M059J (cell line): ENCODE data around the gene TBCEL. TPM values are rescaled to one million over a fixed set of nuclear protein-coding genes. Genes with fewer than 3 reads are reported as not detected.
A peak's percentile ranks its signal among the peaks of the same experiment; 100 is the strongest.
"Not testable (repeated sequence)": the region's sequence is repeated elsewhere in the genome, so short reads cannot be mapped to it uniquely, and the experiment has no call there.

Source experiments
- DNase-seq: peaks from one replicate; pipeline ENCODE4 v3.0.0-alpha.2; 2012; ENCODE audit warnings: low read depth
- total RNA-seq: library from RNA; depleted of rRNA; stranded (reverse); fragments of >200 nt; shearing (Covaris generic); gene quantifications from 2 replicates; pipeline ENCODE4 v1.2.3, GENCODE V29; 2014

TBCEL gene
- total RNA-seq, 1 experiment from 2014 or later: 16.3 TPM

DNA sequence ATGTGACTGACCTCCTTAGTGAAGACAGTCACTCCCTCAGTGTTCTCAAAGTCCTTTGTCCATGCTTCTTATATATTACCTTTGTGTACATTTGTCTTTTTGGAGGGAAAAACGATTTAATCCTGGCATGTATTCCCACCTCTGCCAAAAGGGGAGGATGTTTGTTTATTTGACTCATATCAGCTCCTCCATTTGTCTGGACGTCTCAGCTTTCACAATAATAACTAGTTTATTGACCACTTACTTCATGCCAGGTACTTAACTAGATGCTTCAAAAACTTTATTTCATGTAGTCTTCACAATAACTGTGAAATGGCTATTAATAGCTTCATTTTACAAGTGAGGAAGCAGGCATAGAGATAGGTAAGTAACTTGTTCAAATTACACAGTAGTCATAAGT is 5.3 kb downstream of the TBCEL start:
- DNase-seq: no peak

GRCh38 chr11:121029813-121030445 is 6.0 kb downstream of the TBCEL start:
- no peak for DNase-seq

DNA sequence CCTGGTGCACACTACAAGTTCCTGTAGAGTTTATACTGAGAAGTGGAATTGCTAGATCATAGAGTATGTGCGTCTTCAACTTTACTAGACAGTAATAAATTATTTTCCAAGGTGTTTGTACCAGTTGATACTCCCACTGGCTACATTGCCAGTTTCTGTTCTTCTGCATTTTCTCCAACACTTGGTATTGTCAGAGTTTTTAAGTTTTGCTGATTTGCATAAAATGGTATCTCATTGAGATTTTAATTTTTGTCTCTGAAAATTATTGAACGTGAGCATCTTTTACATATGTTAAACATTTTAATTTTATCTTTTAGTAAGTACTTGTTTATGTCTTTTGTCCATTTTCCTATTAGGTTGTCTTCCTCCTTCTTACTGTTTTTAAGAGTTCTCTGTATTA is 7.3 kb downstream of the TBCEL start:
- DNase-seq: no peak

DNA sequence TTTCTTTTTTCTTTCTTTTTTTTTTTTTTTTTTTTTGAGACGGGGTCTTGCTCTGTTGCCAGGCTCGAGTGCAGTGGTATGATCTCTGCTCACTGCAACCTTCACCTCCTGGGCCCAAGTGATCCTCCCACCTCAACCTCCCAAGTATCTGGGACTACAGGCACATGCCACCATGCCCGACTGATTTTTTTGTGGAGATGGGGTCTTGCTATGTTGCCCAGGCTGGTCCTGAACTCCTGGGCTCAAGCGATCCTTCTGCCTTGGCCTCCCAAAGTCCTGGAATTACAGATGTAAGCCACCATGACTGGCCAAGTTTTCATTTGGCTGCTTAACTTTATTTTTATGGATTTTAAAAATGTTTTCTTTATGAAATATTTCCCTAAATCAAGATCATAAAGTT is 7.7 kb downstream of the TBCEL start:
- DNase-seq: not testable (repeated sequence)

DNA sequence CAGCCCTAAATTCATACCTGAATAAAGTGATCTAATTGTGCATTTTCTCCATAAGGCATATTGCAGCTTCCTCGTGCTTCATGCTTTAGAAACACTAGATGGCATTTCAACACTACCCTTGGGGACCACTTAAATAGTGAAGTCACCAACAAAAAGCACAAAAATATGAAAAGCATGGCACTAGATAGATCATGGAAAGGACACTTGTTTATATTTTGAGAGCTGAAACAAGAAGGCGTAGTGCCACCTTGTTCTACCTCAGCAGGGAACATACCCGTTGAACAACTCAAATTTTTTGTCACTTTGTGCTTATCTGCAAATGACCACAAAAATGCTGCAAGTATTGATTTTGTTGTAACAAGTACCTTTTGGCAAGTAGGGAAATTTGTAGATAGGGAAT is 8.6 kb downstream of the TBCEL start:
- no peak for DNase-seq

DNA sequence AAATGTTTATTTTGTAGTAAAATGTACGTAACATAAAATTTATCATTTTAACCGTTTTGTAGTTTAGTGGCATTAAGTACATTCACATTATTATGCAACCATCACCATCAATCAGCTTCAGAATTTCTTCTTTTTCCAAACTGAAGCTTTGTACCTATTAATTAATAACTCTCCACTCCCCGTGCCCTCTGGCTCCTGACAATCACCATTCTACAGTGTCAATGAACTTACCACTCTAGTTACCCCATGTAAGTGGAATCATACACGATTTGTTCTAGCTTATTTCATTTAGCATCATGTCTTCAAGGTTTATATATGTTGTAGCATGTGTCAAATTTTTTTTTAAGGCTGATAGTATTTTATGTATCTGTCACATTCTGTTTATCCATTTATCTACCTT is 9.7 kb downstream of the TBCEL start:
- no peak for DNase-seq

DNA sequence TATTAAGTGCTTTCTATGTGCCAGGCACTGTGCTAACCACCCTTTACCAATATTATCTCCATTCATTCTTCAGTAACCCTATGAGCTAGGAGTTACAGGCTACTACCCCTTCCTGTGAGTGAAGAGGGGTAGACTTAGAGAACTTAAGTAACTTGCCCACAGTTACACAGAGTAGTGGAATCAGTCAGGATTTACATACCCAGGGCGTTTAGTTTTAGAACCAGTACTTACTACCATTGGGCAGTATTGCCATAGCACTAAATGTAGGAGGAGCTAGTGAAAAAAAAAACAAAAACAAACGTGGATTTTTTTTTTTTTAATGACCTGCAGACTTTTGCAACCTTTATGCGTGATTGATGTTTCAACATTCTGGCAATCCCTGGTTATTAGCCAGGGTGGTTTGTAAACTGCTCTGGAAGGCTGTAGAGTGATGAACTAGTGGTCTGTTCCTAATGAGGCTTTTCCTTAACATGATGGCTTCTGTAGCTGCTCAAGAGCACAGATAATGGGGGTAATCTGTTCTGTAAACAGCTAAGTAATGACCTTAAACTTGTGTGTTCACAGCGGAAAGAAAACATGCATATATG is 11.4 kb downstream of the TBCEL start:
- DNase-seq: no peak

GRCh38 chr11:121035780-121036179 is 11.9 kb downstream of the TBCEL start:
- no peak for DNase-seq

GRCh38 chr11:121037016-121037415 is 13.1 kb downstream of the TBCEL start:
- DNase-seq: no peak

DNA sequence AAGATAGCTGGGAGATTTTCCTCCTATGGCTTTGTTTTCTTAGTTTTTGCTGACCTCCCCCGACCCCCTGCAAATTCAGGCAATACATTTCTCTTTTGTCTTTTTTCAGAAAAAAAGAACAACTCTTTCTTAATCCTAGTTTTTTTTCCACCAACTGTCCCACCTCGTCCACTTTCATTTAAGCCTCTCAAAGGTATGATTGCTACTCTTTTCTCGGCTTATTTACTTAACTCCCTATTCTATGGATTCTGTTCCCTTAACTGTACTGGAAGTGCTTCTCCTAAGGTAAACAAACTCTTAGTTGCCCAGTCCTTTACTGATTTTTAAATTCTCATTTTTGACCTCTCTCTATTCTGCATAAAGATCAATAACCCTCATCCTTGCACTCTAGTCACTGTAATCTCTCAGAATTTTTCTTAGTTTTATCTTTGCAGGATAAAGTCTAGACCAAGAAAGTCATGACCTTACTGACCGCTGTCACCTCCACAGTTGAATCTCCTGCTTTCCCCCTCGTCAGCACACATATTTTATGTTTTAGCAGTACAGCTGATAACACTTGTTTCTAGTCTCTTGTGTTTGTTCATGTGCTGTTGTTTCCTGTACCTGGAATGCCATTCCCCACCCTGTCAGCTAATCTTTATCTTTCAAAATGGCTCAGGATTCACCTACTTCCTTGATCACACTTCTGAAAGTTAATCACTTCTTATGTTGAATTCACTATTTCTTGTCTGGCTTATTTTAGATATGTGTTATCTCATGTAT is 14.9 kb downstream of the TBCEL start:
- DNase-seq: no peak

DNA sequence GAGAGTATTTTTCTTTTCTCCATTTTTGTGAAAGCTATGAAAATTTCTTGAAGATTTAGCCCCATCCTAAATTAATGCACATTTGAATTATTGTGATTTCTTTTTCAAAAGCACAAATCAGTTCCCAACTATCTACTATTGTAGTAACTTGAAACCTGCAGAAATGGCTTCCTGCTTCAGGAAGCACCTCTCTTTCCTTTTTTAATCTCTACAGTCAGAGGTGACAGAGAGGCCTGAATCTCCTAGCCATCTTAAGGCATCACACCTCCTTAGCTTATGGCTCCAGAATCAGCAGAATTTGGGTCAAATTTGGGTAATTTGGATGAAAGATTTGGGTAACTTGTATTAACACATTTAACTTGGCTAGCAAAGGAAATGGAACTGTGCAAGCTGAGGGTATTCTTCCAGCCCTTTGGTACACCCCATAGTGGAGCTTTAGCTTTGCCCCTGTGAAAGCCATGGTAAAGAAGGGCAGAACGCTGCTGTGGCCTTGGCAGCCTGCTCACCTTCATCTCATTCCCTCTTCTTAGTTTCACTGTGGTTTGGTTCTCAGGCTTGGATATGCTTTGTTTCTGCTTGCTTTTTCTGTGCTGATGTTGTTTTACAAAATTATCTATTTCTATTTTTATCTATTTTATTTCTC is 16.2 kb downstream of the TBCEL start:
- DNase-seq: no peak

DNA sequence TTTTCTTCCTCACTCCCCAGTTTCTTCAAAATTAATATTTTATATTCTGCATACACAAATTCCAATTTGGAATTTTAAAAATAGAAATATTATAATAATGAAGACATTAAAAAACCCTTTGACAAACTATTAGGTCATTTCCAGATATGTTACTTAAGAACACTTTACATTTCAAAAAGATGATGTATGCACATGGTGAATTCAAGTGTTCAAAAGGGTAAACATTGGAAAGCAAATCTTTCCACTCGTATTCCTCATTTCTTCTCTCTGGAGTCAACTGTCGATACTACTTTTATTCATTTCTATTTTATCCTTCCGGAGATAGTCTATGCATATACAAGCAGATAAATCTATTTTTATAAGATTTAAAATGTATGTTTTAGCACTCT is 16.7 kb downstream of the TBCEL start:
- no peak for DNase-seq

- no peak for DNase-seq
Measured at GRCh38 chr11:121041072-121041471, 17.2 kb downstream of the TBCEL start.

DNA sequence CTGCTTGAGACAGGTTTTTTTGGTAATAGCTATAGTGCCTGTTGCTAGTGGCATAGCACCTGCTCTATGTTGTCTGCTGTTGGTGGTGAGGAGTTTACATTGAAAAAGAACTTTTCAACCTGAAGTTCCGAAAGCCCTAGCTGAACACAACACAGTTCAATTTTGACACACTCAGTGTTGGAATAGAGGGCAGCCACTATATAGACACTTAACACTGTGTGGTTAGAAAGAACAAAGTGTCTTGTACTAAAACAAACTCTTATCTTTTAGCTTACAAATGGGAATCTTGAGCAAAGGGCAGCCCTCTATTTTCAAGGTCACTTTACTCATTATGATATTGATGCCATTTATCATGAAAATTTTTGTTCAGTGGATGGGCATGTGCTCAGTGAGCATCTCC is 18.4 kb downstream of the TBCEL start:
- DNase-seq: no peak

DNA sequence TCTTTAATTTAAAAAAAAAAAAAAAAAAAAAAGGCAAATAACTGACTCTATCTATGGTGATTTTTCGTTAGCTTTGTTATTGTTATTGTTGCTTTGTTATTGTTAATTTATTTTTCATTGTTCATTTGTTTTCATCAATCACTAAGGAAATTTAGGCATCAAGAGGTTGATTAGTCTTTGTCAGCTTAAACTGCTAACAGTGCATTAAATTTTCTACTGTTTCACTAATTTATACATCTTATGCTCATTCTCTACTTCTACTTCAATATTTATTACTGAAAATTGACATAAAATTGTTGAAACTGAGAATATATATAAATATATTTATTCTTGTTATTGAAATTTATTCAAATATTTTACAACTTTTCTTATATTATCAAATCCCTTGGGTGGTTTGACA is 24.0 kb downstream of the TBCEL start:
- no peak for DNase-seq

DNA sequence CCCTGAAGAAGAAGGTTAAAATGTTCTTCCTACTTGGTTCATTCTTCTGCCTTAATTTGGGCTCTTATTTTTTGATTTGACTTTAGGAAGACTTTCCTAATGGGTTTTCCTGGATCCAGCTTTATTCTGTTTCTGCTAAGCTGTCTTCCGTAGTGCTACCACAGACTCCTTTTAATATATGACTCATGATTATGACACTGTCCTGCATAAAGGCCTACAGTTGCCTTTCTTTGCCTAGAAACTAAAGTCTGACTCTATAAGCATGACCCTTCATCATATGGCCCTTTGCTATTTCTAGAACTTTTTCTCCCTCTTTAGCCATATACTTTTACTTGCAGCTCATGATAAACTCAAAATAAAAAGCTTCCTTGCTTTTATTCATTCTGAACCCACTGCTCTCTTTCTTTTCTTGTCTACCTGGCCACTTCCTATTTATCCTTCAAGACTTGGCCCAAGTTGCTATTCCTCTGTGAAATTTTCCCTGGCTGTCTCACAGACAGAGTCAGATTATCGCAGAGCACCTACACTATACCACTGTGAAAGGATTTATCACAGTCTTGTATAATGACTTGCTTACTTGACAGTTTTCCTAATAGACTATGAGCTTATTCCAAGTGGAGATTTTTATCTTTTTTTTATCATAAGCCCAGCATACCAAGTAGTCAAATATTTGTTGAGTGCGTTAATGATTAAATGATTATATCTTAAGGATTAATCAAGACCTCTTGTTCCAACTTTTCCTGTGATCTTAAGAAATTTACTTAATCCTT is 24.7 kb downstream of the TBCEL start:
- peak; percentile 25 for DNase-seq

DNA sequence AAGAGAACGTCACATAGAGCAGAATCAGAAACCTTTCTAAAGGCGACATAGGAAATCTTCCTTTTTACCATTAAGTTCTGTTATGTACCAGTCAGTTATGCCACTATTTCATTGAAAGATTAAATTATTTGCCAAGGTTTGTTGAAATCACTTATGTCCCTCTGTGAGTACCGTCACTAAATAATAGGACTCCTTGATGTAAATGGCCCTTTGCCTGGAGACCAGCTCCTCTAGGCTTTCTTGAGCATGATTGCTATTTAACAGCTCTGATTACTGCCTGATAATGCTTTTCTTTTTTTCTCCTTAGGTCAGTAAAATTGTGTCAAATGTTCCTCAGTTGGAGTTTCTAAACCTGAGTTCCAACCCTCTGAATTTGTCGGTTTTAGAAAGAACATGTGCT is 29.3 kb downstream of the TBCEL start:
- DNase-seq: no peak

- no peak for DNase-seq
Measured at GRCh38 chr11:121054266-121054665, 30.4 kb downstream of the TBCEL start.

- no peak for DNase-seq
Measured at GRCh38 chr11:121055076-121055475, 31.2 kb downstream of the TBCEL start.

DNA sequence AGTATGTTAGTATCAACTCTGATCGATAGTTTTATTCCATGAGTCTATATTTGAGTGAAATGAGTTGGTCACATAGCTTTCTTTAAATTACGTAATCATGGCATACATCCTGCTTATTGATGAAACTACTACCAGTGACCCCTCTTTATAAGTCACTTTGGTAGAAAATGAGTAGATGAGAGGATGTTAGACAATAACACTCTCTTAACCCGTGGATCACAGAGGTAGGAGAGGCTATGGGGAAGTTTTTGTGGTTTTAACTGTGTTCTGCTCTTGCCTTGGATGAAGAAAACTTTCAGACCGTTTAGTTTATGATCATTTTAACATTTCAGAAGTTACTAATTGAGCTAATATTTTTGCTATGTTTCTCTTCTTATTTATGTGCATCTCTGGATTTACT is 34.0 kb downstream of the TBCEL start:
- no peak for DNase-seq

- DNase-seq: no peak
Measured at GRCh38 chr11:121058941-121059340, 35.0 kb downstream of the TBCEL start.

GRCh38 chr11:121059605-121060004 is 35.7 kb downstream of the TBCEL start:
- no peak for DNase-seq
